ENCODE data around the gene CGB1. TPM values are rescaled to one million over a fixed set of nuclear protein-coding genes. Genes with fewer than 3 reads are reported as not detected.

Gene CGB1
- total and polyA plus RNA-seq, 2 experiments from 2014 or later, result 3.2 TPM; not detected in 1

DNA sequence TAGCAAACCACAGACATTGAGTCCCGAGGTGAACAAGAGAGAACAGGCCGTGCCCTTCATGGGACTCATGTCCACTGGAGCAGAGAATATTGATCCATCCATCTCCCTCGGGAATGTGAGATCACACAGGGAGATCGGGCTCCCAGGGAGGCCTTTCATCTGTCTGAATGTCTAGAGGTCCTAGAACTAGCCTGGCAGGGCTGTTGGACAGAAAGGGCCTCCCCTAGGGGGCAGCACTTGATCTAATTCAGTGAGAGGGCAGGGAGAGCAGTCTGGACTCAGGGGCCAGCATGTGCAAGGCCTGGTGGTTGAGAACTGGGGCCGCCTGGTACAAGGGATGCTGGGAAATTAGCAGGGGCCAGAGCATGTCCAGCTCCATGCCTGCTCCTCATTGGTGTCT is 38.7 kb downstream of the CGB1 start:
- peaks cover 65% of the 10 kb centered on the region for H3K79me2 ChIP-seq (ENCODE audit: insufficient read depth)

DNA sequence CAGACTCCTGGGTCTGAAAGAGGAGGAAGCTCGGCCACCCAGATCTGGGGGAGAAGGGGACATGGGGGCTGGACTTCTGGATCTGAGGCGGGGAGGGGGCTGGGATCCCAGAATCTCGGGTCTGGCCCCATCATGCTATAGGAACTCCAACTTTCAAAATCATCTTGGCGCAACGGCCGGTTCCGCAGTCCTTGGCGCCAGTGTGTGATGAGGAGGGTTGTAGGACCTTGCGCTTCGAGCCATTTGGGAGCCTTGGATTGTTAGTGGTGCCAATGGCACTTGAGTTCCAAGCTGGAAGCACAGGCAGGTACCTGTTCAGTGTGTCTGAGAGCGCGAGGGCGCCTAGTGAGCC is 42.7 kb downstream of the CGB1 start:
- Histone ChIP-seq H4K20me1 (ENCODE audit: insufficient read depth) (0 out of 2 replicates have a peak, but pooled peaks cover 4% of the 10 kb centered on the region), H3K4me3 (peak overlapping the region; percentile 82), H3K36me3 (ENCODE audit: low read depth) (no peaks in the 10 kb centered on the region), H3K9me2 (ENCODE audit: insufficient read depth) (no peaks in the 10 kb centered on the region), H3K4me1 (ENCODE audit: insufficient read depth) (peaks cover 17% of the 10 kb centered on the region; the same call in 1 of the 2 replicates), H2AFZ (peak overlapping the region; percentile 65), H3K79me2 (ENCODE audit: insufficient read depth) (peaks cover 91% of the 10 kb centered on the region), H3K4me2 (ENCODE audit: unreplicated experiment) (peak overlapping the region; percentile 84), H3K9ac (peak overlapping the region; percentile 89), H3K9me3 (ENCODE audit: low read depth) (no peaks in the 10 kb centered on the region), H3F3A (ENCODE audit: insufficient read depth) (no peaks in the 10 kb centered on the region), H3K27ac (peak overlapping the region; percentile 96), H3K27me3 (replicated peaks; ENCODE audit: insufficient read depth) (no peaks in the 10 kb centered on the region)
- 1% methylated on average over 11 to 13 of the region's 13 CpGs for WGBS, 2 experiments (ENCODE audit: low coverage in 1 of 2, low lambda C conversion rate in 2 of 2, missing lambda C conversion rate in 2 of 2)
- in situ Hi-C loops (cut with MboI), result no loop called here
- TF ChIP-seq EZH2 (IDR thresholded peaks at IDR 0.05; ENCODE audit: insufficient read depth, poor library complexity, severe bottlenecking) (no peak), EZH2phosphoT487 (IDR thresholded peaks at IDR 0.05; ENCODE audit: insufficient read depth, low read depth) (no peak)
- peak; percentile 55 for DNase-seq

More for the DNA sequence above, 38.7 kb downstream of the CGB1 start:
- Histone ChIP-seq H3K27me3 (replicated peaks; ENCODE audit: insufficient read depth) (no peaks in the 10 kb centered on the region), H4K20me1 (ENCODE audit: insufficient read depth) (no peaks in the 10 kb centered on the region), H3K9ac (0 out of 2 replicates have a peak overlapping the region, but pooled peaks have one; percentile 7), H3K9me2 (ENCODE audit: insufficient read depth) (no peaks in the 10 kb centered on the region), H3K27ac (no peak overlapping the region), H3K36me3 (ENCODE audit: low read depth) (no peaks in the 10 kb centered on the region; the same call in 1 of the 2 replicates), H3K4me2 (ENCODE audit: unreplicated experiment) (no peak overlapping the region), H3K4me3 (no peak overlapping the region), H3K9me3 (ENCODE audit: low read depth) (no peaks in the 10 kb centered on the region), H2AFZ (no peak overlapping the region), H3F3A (ENCODE audit: insufficient read depth) (no peaks in the 10 kb centered on the region), H3K4me1 (ENCODE audit: insufficient read depth) (peaks cover 7% of the 10 kb centered on the region; the same call in 1 of the 2 replicates)
- DNase-seq, result peak; percentile 74
- in situ Hi-C loops (cut with MboI), result no loop called here
- WGBS, 2 experiments (ENCODE audit: low coverage in 1 of 2, low lambda C conversion rate in 2 of 2, missing lambda C conversion rate in 2 of 2), result 76 to 79% methylated on average over 5 of the region's 5 CpGs
- TF ChIP-seq EZH2 (IDR thresholded peaks at IDR 0.05; ENCODE audit: insufficient read depth, poor library complexity, severe bottlenecking) (no peak), EZH2phosphoT487 (IDR thresholded peaks at IDR 0.05; ENCODE audit: insufficient read depth, low read depth) (no peak)

GRCh38 chr19:48993175-48994034 is 43.3 kb downstream of the CGB1 start, which contains the start of the genes GYS1 and RUVBL2:
Gene GYS1 (minus strand): TSS chr19:48993309. CDS start chr19:48993112, 197 bp downstream.
Gene RUVBL2 (plus strand): TSS chr19:48993887. CDS start chr19:48993912, 25 bp downstream.
- in situ Hi-C loops (cut with MboI), result no loop called here
- Histone ChIP-seq H2AFZ (peak within 1 kb of the TSS; percentile 65), H3F3A (ENCODE audit: insufficient read depth) (0 out of 2 replicates have a peak, but pooled peaks cover 2% of the 10 kb centered on the region), H3K9me2 (ENCODE audit: insufficient read depth) (no peaks in the 10 kb centered on the region), H3K36me3 (ENCODE audit: low read depth) (peaks cover 3% of the 10 kb centered on the region; the same call in 1 of the 2 replicates), H3K4me3 (peak within 1 kb of the TSS; percentile 97), H3K27ac (peak within 1 kb of the TSS; percentile 96), H3K9me3 (ENCODE audit: low read depth) (no peaks in the 10 kb centered on the region), H3K79me2 (ENCODE audit: insufficient read depth) (peaks cover 94% of the 10 kb centered on the region), H3K4me1 (ENCODE audit: insufficient read depth) (peaks cover 17% of the 10 kb centered on the region; the same call in 1 of the 2 replicates), H4K20me1 (ENCODE audit: insufficient read depth) (0 out of 2 replicates have a peak, but pooled peaks cover 4% of the 10 kb centered on the region), H3K9ac (peak within 1 kb of the TSS; percentile 99), H3K27me3 (replicated peaks; ENCODE audit: insufficient read depth) (no peaks in the 10 kb centered on the region), H3K4me2 (ENCODE audit: unreplicated experiment) (peak within 1 kb of the TSS; percentile 92)
- peak; percentile 100 for DNase-seq
- WGBS, 2 experiments (ENCODE audit: low coverage in 1 of 2, low lambda C conversion rate in 2 of 2, missing lambda C conversion rate in 2 of 2), result 1 to 2% methylated on average over 51 to 55 of the region's 56 CpGs
- TF ChIP-seq EZH2 (IDR thresholded peaks at IDR 0.05; ENCODE audit: insufficient read depth, poor library complexity, severe bottlenecking), result no peak
- TF ChIP-seq EZH2phosphoT487 (IDR thresholded peaks at IDR 0.05; ENCODE audit: insufficient read depth, low read depth), result no peak

GRCh38 chr19:48992581-48993174 is 44.0 kb downstream of the CGB1 start:
- H3K9me2 ChIP-seq (ENCODE audit: insufficient read depth), result no peaks in the 10 kb centered on the region
- in situ Hi-C loops (cut with MboI), result no loop called here
- H2AFZ ChIP-seq, result peak overlapping the region; percentile 64
- peak overlapping the region; percentile 92 for H3K4me2 ChIP-seq (ENCODE audit: unreplicated experiment)
- 0 out of 2 replicates have a peak, but pooled peaks cover 5% of the 10 kb centered on the region for H3F3A ChIP-seq (ENCODE audit: insufficient read depth)
- H3K9me3 ChIP-seq (ENCODE audit: low read depth), result no peaks in the 10 kb centered on the region
- no peak for DNase-seq
- H4K20me1 ChIP-seq (ENCODE audit: insufficient read depth), result 0 out of 2 replicates have a peak, but pooled peaks cover 4% of the 10 kb centered on the region
- peaks cover 9% of the 10 kb centered on the region; the same call in 1 of the 2 replicates for H3K36me3 ChIP-seq (ENCODE audit: low read depth)
- no peaks in the 10 kb centered on the region for H3K27me3 ChIP-seq (replicated peaks; ENCODE audit: insufficient read depth)
- H3K4me1 ChIP-seq (ENCODE audit: insufficient read depth), result peaks cover 17% of the 10 kb centered on the region; the same call in 1 of the 2 replicates
- TF ChIP-seq EZH2phosphoT487 (IDR thresholded peaks at IDR 0.05; ENCODE audit: insufficient read depth, low read depth) (no peak), EZH2 (IDR thresholded peaks at IDR 0.05; ENCODE audit: insufficient read depth, poor library complexity, severe bottlenecking) (no peak)
- peak overlapping the region; percentile 99 for H3K9ac ChIP-seq
- peak overlapping the region; percentile 97 for H3K4me3 ChIP-seq
- peak overlapping the region; percentile 96 for H3K27ac ChIP-seq
- peaks cover 92% of the 10 kb centered on the region for H3K79me2 ChIP-seq (ENCODE audit: insufficient read depth)
- WGBS, 2 experiments (ENCODE audit: low coverage in 1 of 2, low lambda C conversion rate in 2 of 2, missing lambda C conversion rate in 2 of 2), result 1 to 2% methylated on average over 20 of the region's 20 CpGs
